GM23248 (cell line): ENCODE data around the gene ZC3H18. TPM values are rescaled to one million over a fixed set of nuclear protein-coding genes. Genes with fewer than 3 reads are reported as not detected.

ENCODE experiments used
- DNase-seq: peaks from one replicate; pipeline ENCODE4 v3.0.0-alpha.2; 2015
- H2AFZ ChIP-seq: fragments of 200-600 bp; sonication (generic); 2 replicates; pipeline ENCODE4 v1.6.1; 2016; ENCODE audit warnings: antibody characterized with exemption
- H3F3A ChIP-seq: fragments of 200-600 bp; sonication (generic); 2 replicates; pipeline ENCODE4 v1.6.1; 2016; ENCODE audit warnings: mild to moderate bottlenecking, antibody characterized with exemption, mixed run types; ENCODE audit not compliant: insufficient read depth
- H3K27ac ChIP-seq: fragments of 200-600 bp; sonication (generic); 2 replicates; pipeline ENCODE4 v1.5.1; 2016; ENCODE audit warnings: mild to moderate bottlenecking
- H3K27me3 ChIP-seq: fragments of 200-600 bp; sonication (generic); replicated peaks from 2 replicates; pipeline ENCODE4 v1.6.1; 2016; ENCODE audit warnings: mild to moderate bottlenecking; ENCODE audit not compliant: insufficient read depth
- H3K36me3 ChIP-seq: fragments of 200-600 bp; sonication (generic); 2 replicates; pipeline ENCODE4 v1.6.1; 2016; ENCODE audit warnings: low read depth, mild to moderate bottlenecking
- H3K4me1 ChIP-seq: fragments of 200-600 bp; sonication (generic); 2 replicates; pipeline ENCODE4 v1.6.1; 2016; ENCODE audit warnings: mild to moderate bottlenecking; ENCODE audit not compliant: insufficient read depth
- H3K4me2 ChIP-seq: fragments of 200-600 bp; sonication (generic); one replicate; pipeline ENCODE4 v1.6.1; 2016; ENCODE audit warnings: mild to moderate bottlenecking; ENCODE audit not compliant: unreplicated experiment
- H3K4me3 ChIP-seq: fragments of 200-600 bp; sonication (generic); 2 replicates; pipeline ENCODE4 v1.5.1; 2016; ENCODE audit warnings: mild to moderate bottlenecking
- H3K79me2 ChIP-seq: fragments of 200-600 bp; sonication (generic); 2 replicates; pipeline ENCODE4 v1.6.1; 2016; ENCODE audit warnings: mild to moderate bottlenecking; ENCODE audit not compliant: insufficient read depth
- H3K9ac ChIP-seq: fragments of 200-600 bp; sonication (generic); 2 replicates; pipeline ENCODE4 v1.6.1; 2016; ENCODE audit warnings: mild to moderate bottlenecking
- H3K9me2 ChIP-seq: fragments of 200-600 bp; sonication (generic); 2 replicates; pipeline ENCODE4 v1.6.1; 2016; ENCODE audit warnings: mixed run types, mild to moderate bottlenecking, moderate library complexity; ENCODE audit not compliant: insufficient read depth
- H3K9me3 ChIP-seq: fragments of 200-600 bp; sonication (generic); one replicate; pipeline ENCODE4 v1.6.1; 2017; ENCODE audit warnings: low read depth
- H4K20me1 ChIP-seq: fragments of 200-600 bp; sonication (generic); 2 replicates; pipeline ENCODE4 v1.6.0; 2016; ENCODE audit not compliant: insufficient read depth
- EZH2 ChIP-seq: fragments of 200-600 bp; sonication (generic); IDR thresholded peaks from 2 replicates; pipeline ENCODE4 v1.6.1; 2018; ENCODE audit warnings: antibody characterized with exemption, mild to moderate bottlenecking; ENCODE audit not compliant: insufficient read depth, poor library complexity, severe bottlenecking
- EZH2phosphoT487 ChIP-seq: fragments of 200-600 bp; sonication (generic); IDR thresholded peaks from 2 replicates; pipeline ENCODE4 v1.6.1; 2018; ENCODE audit warnings: antibody characterized with exemption, moderate library complexity, mild to moderate bottlenecking, low read depth; ENCODE audit not compliant: insufficient read depth
- WGBS, 2 experiments: methylation state at CpG; one replicate each; pipeline ENCODE4 v1.1.6; 2015 to 2017; ENCODE audit warnings: low lambda C conversion rate in 2 of 2, low coverage in 1 of 2; ENCODE audit errors: missing lambda C conversion rate in 2 of 2; 5-methylcytosine and 5-hydroxymethylcytosine counted together
- in situ Hi-C: fragments of 300-500 bp; cut with MboI; formaldehyde crosslinking; loops from 2 replicates; pipeline ENCODE4 v1.15.0; 2020
- polyA plus RNA-seq: library from polyadenylated mRNA; unstranded; fragments of >200 nt; fragmentation: Nextera tagmentation; extraction: Ambion mirVana; gene quantifications from 2 replicates; pipeline ENCODE4 v1.2.1, GENCODE V29; 2016
- total RNA-seq: library from RNA; depleted of rRNA; stranded (reverse); fragments of >200 nt; shearing (Covaris generic); gene quantifications from 2 replicates; pipeline ENCODE4 v1.2.3, GENCODE V29; 2014

The ZC3H18 gene
- total and polyA plus RNA-seq, 2 experiments from 2014 or later: 9.7 to 24.9 TPM

- TF ChIP-seq EZH2phosphoT487: no peak
- no peak for TF ChIP-seq EZH2
- H3K4me3 ChIP-seq: no peak overlapping the region
- H3K4me1 ChIP-seq: no peaks in the 10 kb centered on the region
- 26 to 30% methylated on average over 14 to 18 of the region's 18 CpGs for WGBS, 2 experiments
- DNase-seq: no peak
- no peak overlapping the region for H3K27ac ChIP-seq
- H2AFZ ChIP-seq: no peak overlapping the region
- H3K9me2 ChIP-seq: no peaks in the 10 kb centered on the region
- no peaks in the 10 kb centered on the region for H3F3A ChIP-seq
- in situ Hi-C loops: loop anchor here (10.0 kb wide), 1 partner anchor 70 kb away; the partner anchor contains the start of gene ZFPM1
- no peaks in the 10 kb centered on the region for H3K79me2 ChIP-seq
- H4K20me1 ChIP-seq: no peaks in the 10 kb centered on the region
- no peak overlapping the region for H3K9ac ChIP-seq
- no peaks in the 10 kb centered on the region for H3K9me3 ChIP-seq
- H3K4me2 ChIP-seq: no peak overlapping the region
- no peaks in the 10 kb centered on the region for H3K27me3 ChIP-seq
- no peaks in the 10 kb centered on the region for H3K36me3 ChIP-seq
Measured at GRCh38 chr16:88524274-88524972, 45.8 kb upstream of the ZC3H18 start.

DNA sequence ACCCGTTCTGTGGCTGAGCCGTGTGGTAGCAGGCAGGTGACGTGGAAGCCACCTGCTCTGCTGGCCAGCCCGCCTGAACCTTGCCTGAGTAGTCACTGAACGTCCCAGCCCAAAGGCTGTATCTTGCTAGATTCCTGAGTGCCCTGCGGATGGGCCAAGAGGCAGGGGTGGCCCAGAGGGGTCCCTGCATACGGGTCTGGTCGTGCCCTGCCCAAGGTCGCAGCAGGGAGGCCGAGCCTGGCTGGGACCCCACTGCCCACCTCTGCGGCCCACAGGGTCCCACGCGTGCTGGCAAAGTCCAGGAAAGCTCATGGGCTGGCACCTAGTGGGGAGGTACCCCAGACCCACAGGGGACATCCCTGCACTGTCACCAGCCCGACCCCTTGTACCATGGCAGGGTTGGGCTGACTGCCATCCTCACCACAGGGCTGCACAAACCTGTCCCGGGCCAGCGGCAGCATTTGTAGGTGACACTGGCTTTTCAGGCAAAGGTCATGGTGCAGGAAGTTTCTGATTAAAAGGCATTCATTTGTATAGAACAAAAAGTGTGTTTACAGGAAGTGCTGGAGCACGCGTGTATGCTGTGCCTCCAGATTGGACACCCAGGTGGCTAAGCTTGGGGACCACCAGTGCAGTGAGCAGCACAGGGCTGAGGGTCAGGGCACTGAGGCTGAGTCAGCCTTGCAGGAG is 45.1 kb upstream of the ZC3H18 start:
- in situ Hi-C loops: loop anchor here (10.0 kb wide), 1 partner anchor 70 kb away; the partner anchor contains the start of gene ZFPM1
- Histone ChIP-seq H3K27ac (no peak overlapping the region), H3K9ac (no peak overlapping the region), H4K20me1 (no peaks in the 10 kb centered on the region), H3K9me3 (no peaks in the 10 kb centered on the region), H3K36me3 (no peaks in the 10 kb centered on the region), H3F3A (no peaks in the 10 kb centered on the region), H2AFZ (no peak overlapping the region), H3K27me3 (no peaks in the 10 kb centered on the region), H3K4me1 (no peaks in the 10 kb centered on the region), H3K4me2 (no peak overlapping the region), H3K79me2 (no peaks in the 10 kb centered on the region), H3K9me2 (no peaks in the 10 kb centered on the region), H3K4me3 (no peak overlapping the region)
- TF ChIP-seq EZH2phosphoT487 (no peak), EZH2 (no peak)
- no peak for DNase-seq
- WGBS, 2 experiments: 47 to 51% methylated on average over 18 of the region's 18 CpGs

GRCh38 chr16:88525663-88525990 is 44.6 kb upstream of the ZC3H18 start:
- Histone ChIP-seq H2AFZ (no peak overlapping the region), H3K27ac (no peak overlapping the region), H3K4me2 (no peak overlapping the region), H3K4me1 (no peaks in the 10 kb centered on the region), H3F3A (no peaks in the 10 kb centered on the region), H4K20me1 (no peaks in the 10 kb centered on the region), H3K36me3 (no peaks in the 10 kb centered on the region), H3K27me3 (no peaks in the 10 kb centered on the region), H3K9me2 (no peaks in the 10 kb centered on the region), H3K9ac (no peak overlapping the region), H3K9me3 (no peaks in the 10 kb centered on the region), H3K79me2 (no peaks in the 10 kb centered on the region), H3K4me3 (no peak overlapping the region)
- in situ Hi-C loops: loop anchor here (10.0 kb wide), 1 partner anchor 71 kb away; the partner anchor contains the start of gene ZFPM1
- 44 to 46% methylated on average over 8 to 17 of the region's 17 CpGs for WGBS, 2 experiments
- TF ChIP-seq EZH2phosphoT487 (no peak), EZH2 (no peak)
- no peak for DNase-seq

GRCh38 chr16:88526008-88526905 is 43.9 kb upstream of the ZC3H18 start:
- 63 to 64% methylated on average over 26 to 29 of the region's 29 CpGs for WGBS, 2 experiments
- TF ChIP-seq EZH2: no peak
- no peak for TF ChIP-seq EZH2phosphoT487
- in situ Hi-C loops: loop anchor here (10.0 kb wide), 1 partner anchor 71 kb away; the partner anchor contains the start of gene ZFPM1
- Histone ChIP-seq H3K27me3 (no peaks in the 10 kb centered on the region), H3F3A (no peaks in the 10 kb centered on the region), H3K4me3 (no peak overlapping the region), H4K20me1 (no peaks in the 10 kb centered on the region), H3K4me2 (no peak overlapping the region), H3K9ac (no peak overlapping the region), H3K27ac (no peak overlapping the region), H3K9me2 (no peaks in the 10 kb centered on the region), H2AFZ (no peak overlapping the region), H3K4me1 (no peaks in the 10 kb centered on the region), H3K9me3 (no peaks in the 10 kb centered on the region), H3K36me3 (no peaks in the 10 kb centered on the region), H3K79me2 (no peaks in the 10 kb centered on the region)
- DNase-seq: no peak
